Testis (tissue), 3 donors: ENCODE data around the gene SENP1. TPM values are rescaled to one million over a fixed set of nuclear protein-coding genes. Genes with fewer than 3 reads are reported as not detected.

ENCODE experiments used
- DNase-seq: peaks from one replicate; pipeline ENCODE4 v3.0.0-alpha.2; 2019
- H3K27ac ChIP-seq, 2 donors: fragments of 200-600 bp; sonication (generic); one replicate each; pipeline ENCODE4 v1.5.1; 2019
- H3K27me3 ChIP-seq: fragments of 200-600 bp; sonication (generic); one replicate; pipeline ENCODE4 v1.5.1; 2019
- H3K36me3 ChIP-seq: fragments of 200-600 bp; sonication (generic); one replicate; pipeline ENCODE4 v1.5.1; 2017; ENCODE audit warnings: low read depth; ENCODE audit errors: missing control alignments
- H3K4me1 ChIP-seq: fragments of 200-600 bp; sonication (generic); one replicate; pipeline ENCODE4 v1.5.1; 2019
- H3K4me3 ChIP-seq, 2 donors: fragments of 200-600 bp; sonication (generic); one replicate each; pipeline ENCODE4 v1.5.1; 2017 to 2019
- H3K9me3 ChIP-seq: fragments of 200-600 bp; sonication (generic); one replicate; pipeline ENCODE4 v1.5.1; 2017
- CTCF ChIP-seq, 3 experiments: fragments of 450-650 bp in 2 of 3; fragments of 200-600 bp in 1 of 3; sonication (generic) in 1 of 3; IDR thresholded peaks; one replicate each; pipeline ENCODE4 v1.5.1; 2016 to 2019; ENCODE audit warnings: antibody characterized with exemption in 3 of 3, mild to moderate bottlenecking in 2 of 3, moderate library complexity in 1 of 3
- POLR2A ChIP-seq: fragments of 450-650 bp; IDR thresholded peaks from one replicate; pipeline ENCODE4 v1.6.1; 2017; ENCODE audit warnings: antibody characterized with exemption, mild to moderate bottlenecking, moderate library complexity
- WGBS, 2 donors: methylation state at CpG; one replicate each; pipeline ENCODE4 v1.1.5; 2018; 5-methylcytosine and 5-hydroxymethylcytosine counted together
- intact Hi-C: fragments of 100-400 bp; cut with DNase I; formaldehyde crosslinking; loops from one replicate; pipeline ENCODE4 v1.15.1; 2023; ENCODE audit warnings: low total_unique reads
- polyA plus RNA-seq: library from polyadenylated mRNA; stranded (reverse); fragments of 350-450 nt; fragmentation: Illumina TruSeq; extraction: RNeasy Lipid Tissue Mini Kit (QIAGEN cat#74804); gene quantifications from one replicate; pipeline ENCODE4 v1.2.3, GENCODE V29; 2014; ENCODE audit warnings: low read depth, low replicate concordance; ENCODE audit not compliant: insufficient read depth
- total RNA-seq, 2 donors: library from RNA; depleted of rRNA; stranded (reverse); fragments of >200 nt; gene quantifications; one replicate each; pipeline ENCODE4 v1.2.3, GENCODE V29; 2016

Gene SENP1
- total and polyA plus RNA-seq, 3 donors from 2014 or later, result 84.2 to 148 (median 105) TPM

GRCh38 chr12:48084066-48084465 lies 21.8 kb downstream of the SENP1 start:
- DNase-seq, result no peak
- no peak for TF ChIP-seq POLR2A
- peak; percentile 4 to 39 (median 30) for TF ChIP-seq CTCF (IDR thresholded peaks at IDR 0.05)
- no peaks in the 10 kb centered on the region for H3K4me1 ChIP-seq
- no peak overlapping the region for H3K4me3 ChIP-seq
- H3K36me3 ChIP-seq, result no peaks in the 10 kb centered on the region
- no peaks in the 10 kb centered on the region for H3K27me3 ChIP-seq
- no peak overlapping the region for H3K27ac ChIP-seq
- intact Hi-C loops, result no loop called here
- H3K9me3 ChIP-seq, result no peaks in the 10 kb centered on the region
- 24 to 54% methylated on average over 1 of the region's 1 CpG for WGBS, 2 donors

- no peaks in the 10 kb centered on the region for H3K36me3 ChIP-seq
- 95 to 100% methylated on average over 3 of the region's 3 CpGs for WGBS, 2 donors
- H3K9me3 ChIP-seq, result no peaks in the 10 kb centered on the region
- intact Hi-C loops, result no loop called here
- H3K4me1 ChIP-seq, result no peaks in the 10 kb centered on the region
- H3K27me3 ChIP-seq, result no peaks in the 10 kb centered on the region
- no peak overlapping the region for H3K27ac ChIP-seq
- no peak for DNase-seq
- TF ChIP-seq POLR2A (no peak), CTCF (IDR thresholded peaks at IDR 0.05) (no peak)
- H3K4me3 ChIP-seq, result no peak overlapping the region
Observed at GRCh38 chr12:48080821-48081220, 25.1 kb downstream of the SENP1 start.

DNA sequence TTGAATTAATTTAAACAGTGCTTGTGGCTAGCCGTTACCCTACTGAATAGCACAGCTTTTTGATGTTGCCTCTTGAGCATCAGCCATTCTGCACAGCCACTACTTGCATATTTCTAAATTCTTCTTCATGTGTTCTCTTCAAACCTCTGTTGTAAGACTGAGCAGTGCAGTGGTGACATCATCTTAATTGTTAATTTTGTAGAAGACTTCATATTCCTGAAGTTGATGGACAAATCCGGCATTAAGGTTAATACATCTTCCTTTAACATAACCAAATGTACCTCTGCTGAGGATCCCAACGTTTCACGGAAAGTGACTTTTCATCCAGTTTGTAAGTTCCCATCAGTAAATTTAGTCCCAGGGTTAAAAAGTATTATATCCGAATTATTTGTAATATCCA lies 25.6 kb downstream of the SENP1 start:
- no peaks in the 10 kb centered on the region for H3K9me3 ChIP-seq
- no peak overlapping the region for H3K27ac ChIP-seq
- H3K27me3 ChIP-seq, result no peaks in the 10 kb centered on the region
- H3K36me3 ChIP-seq, result no peaks in the 10 kb centered on the region
- intact Hi-C loops, result no loop called here
- DNase-seq, result no peak
- TF ChIP-seq POLR2A (no peak), CTCF (IDR thresholded peaks at IDR 0.05) (no peak)
- H3K4me3 ChIP-seq, result no peak overlapping the region
- 89 to 92% methylated on average over 5 of the region's 5 CpGs for WGBS, 2 donors
- no peaks in the 10 kb centered on the region for H3K4me1 ChIP-seq

DNA sequence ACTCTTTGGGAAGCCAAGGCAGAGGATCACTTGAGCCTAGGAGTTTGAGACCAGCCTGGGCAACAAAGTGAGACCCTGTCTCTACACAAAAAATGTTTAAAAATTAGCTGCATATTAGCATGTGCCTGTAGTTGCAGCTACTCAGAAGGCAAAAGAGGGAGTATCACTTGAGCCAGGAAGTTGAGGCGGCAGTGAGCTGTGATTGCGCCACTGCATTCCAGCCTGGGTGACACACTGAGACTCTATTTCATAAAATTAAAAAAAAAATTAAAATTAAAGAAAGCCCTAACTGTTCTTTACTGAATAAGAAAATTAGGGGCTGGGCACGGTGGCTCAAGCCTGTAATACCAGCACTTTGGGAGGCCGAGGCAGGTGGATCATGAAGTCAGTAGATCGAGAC lies 27.0 kb downstream of the SENP1 start:
- Histone ChIP-seq H3K27ac (no peak overlapping the region), H3K4me3 (no peak overlapping the region), H3K9me3 (no peaks in the 10 kb centered on the region), H3K27me3 (no peaks in the 10 kb centered on the region), H3K4me1 (no peaks in the 10 kb centered on the region), H3K36me3 (no peaks in the 10 kb centered on the region)
- 94 to 96% methylated on average over 5 of the region's 5 CpGs for WGBS, 2 donors
- intact Hi-C loops, result no loop called here
- TF ChIP-seq CTCF (IDR thresholded peaks at IDR 0.05) (no peak), POLR2A (no peak)
- DNase-seq, result no peak

DNA sequence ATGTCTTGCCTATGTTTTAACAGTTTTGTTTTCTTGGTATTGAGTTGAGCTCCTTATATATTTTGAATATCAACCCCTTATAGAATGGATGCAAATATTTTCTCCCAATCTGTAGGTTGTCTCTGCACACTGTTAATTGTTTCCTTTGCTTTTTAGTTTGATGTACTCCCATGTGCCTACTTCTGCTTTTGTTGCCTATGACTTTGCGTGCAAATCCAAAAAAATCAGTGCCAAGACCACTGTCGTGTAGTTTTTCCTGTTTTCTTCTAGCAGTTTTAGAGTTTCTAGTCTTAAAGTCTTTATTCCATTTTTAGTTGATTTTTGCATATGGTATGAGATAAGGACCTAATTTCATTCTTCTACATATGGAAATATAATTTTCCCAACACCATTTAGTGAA lies 28.8 kb downstream of the SENP1 start:
- TF ChIP-seq CTCF (IDR thresholded peaks at IDR 0.05) (no peak), POLR2A (no peak)
- no peaks in the 10 kb centered on the region for H3K9me3 ChIP-seq
- H3K27me3 ChIP-seq, result no peaks in the 10 kb centered on the region
- no peaks in the 10 kb centered on the region for H3K4me1 ChIP-seq
- H3K27ac ChIP-seq, result no peak overlapping the region
- intact Hi-C loops, result no loop called here
- DNase-seq, result no peak
- H3K4me3 ChIP-seq, result no peak overlapping the region
- 89 to 94% methylated on average over 2 of the region's 2 CpGs for WGBS, 2 donors
- no peaks in the 10 kb centered on the region for H3K36me3 ChIP-seq
